Epithelial cell of esophagus (primary cell): ENCODE results near the gene TPI1.
"Not testable (repeated sequence)": the region's sequence is repeated elsewhere in the genome, so short reads cannot be mapped to it uniquely, and the experiment has no call there.

ENCODE experiments used
- DNase-seq: peaks from one replicate; pipeline ENCODE4 v3.0.0; 2010; ENCODE audit warnings: low read depth
- H3K4me3 ChIP-seq: 2 replicates; pipeline ENCODE4 v1.5.1; 2011; ENCODE audit warnings: mild to moderate bottlenecking, low read length, control low read depth
- TF ChIP-seq, protein P1 (sequence below): IDR thresholded peaks from 2 replicates; pipeline ENCODE4 v1.5.1; 2011; ENCODE audit warnings: low read depth, mild to moderate bottlenecking, low read length, control low read depth, inconsistent platforms; ENCODE audit not compliant: insufficient read depth; ENCODE audit errors: missing control alignments

Gene TPI1

DNA sequence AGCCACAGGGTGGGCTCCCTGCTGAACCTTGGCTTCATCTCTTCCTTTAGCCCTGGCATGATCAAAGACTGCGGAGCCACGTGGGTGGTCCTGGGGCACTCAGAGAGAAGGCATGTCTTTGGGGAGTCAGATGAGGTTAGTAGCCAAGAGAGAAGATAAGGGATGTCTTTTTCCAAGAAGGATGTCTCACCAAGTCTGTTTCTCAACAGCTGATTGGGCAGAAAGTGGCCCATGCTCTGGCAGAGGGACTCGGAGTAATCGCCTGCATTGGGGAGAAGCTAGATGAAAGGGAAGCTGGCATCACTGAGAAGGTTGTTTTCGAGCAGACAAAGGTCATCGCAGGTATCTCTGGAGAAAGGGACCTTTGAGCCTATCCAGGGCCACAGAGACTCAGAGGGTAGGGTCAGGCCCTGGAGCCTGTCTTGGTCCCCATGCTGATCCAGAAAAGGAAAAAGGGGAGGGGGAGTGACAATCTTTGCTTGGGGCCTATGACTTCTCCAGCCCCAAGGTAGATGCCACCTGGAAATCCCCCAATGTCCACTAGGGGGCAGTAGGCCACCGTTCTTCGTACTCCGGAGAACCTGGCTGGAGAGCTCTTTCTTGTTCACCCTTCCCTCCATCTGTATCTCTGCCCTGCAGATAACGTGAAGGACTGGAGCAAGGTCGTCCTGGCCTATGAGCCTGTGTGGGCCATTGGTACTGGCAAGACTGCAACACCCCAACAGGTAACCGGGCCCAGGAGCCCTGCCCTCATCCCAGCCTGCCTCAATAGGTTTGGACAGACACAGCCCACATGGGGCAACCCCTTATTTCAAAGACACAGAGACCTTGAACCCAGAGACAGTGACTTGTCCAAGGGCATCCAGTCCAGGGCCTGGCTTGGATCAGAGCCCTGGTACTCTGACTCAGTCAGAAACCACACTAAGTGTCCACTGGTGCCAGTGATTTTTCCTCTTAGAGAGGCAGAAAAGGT lies 2.0 kb downstream of the TPI1 start:
- peak; percentile 80 for DNase-seq
- TF ChIP-seq, protein P1, sequence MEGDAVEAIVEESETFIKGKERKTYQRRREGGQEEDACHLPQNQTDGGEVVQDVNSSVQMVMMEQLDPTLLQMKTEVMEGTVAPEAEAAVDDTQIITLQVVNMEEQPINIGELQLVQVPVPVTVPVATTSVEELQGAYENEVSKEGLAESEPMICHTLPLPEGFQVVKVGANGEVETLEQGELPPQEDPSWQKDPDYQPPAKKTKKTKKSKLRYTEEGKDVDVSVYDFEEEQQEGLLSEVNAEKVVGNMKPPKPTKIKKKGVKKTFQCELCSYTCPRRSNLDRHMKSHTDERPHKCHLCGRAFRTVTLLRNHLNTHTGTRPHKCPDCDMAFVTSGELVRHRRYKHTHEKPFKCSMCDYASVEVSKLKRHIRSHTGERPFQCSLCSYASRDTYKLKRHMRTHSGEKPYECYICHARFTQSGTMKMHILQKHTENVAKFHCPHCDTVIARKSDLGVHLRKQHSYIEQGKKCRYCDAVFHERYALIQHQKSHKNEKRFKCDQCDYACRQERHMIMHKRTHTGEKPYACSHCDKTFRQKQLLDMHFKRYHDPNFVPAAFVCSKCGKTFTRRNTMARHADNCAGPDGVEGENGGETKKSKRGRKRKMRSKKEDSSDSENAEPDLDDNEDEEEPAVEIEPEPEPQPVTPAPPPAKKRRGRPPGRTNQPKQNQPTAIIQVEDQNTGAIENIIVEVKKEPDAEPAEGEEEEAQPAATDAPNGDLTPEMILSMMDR, result peak; percentile 87
- H3K4me3 ChIP-seq, result peak overlapping the region; percentile 88

DNA sequence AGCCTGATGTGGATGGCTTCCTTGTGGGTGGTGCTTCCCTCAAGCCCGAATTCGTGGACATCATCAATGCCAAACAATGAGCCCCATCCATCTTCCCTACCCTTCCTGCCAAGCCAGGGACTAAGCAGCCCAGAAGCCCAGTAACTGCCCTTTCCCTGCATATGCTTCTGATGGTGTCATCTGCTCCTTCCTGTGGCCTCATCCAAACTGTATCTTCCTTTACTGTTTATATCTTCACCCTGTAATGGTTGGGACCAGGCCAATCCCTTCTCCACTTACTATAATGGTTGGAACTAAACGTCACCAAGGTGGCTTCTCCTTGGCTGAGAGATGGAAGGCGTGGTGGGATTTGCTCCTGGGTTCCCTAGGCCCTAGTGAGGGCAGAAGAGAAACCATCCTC lies 3.0 kb downstream of the TPI1 start:
- not testable (repeated sequence) for H3K4me3 ChIP-seq, DNase-seq

DNA sequence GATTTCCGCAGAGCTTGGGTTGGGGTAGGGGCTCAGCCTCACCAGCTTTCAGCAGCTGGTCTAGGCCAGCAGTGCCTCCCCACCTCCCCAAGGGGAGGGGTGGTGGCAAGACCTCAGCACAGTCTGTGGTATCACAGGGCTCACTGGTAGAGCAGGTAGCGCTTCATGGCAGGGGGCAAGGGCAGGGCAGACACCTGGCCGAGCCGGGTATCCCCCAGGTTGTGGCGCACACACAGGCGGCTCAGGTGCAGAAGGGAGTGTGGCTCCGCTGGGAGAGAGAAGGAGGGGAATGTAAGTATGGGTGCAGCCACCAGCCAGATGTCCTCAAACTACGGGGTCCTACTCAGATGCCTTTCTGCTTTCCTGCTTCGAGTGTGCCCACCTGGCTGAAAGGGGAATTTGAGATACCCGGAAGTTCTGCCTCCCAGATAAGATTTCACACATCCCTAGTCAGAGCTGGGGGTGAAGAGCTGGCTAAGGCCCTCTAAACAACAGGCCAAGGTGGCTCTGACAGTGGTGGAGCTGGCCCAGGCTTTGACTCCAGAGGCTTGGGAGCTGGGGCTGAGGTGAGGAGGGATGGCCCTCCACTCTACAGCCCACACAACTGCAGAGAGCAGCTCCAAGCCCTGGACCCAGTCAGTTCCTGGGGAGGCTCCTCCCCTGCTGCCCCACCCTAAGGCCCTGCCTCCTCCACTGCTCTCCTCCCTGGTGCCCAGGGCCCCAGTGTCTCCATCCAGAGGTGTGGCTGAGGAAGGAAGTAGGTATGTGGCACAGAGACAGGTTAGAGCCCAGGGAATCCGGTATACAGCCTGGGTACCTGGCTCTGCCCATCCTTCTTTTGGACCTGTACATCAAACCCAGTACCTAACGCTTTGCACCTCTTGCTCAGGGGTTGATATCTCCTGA lies 4.0 kb downstream of the TPI1 start:
- H3K4me3 ChIP-seq, result peak overlapping the region; percentile 83
- TF ChIP-seq, protein P1, result no peak
- DNase-seq, result peak; percentile 87

DNA sequence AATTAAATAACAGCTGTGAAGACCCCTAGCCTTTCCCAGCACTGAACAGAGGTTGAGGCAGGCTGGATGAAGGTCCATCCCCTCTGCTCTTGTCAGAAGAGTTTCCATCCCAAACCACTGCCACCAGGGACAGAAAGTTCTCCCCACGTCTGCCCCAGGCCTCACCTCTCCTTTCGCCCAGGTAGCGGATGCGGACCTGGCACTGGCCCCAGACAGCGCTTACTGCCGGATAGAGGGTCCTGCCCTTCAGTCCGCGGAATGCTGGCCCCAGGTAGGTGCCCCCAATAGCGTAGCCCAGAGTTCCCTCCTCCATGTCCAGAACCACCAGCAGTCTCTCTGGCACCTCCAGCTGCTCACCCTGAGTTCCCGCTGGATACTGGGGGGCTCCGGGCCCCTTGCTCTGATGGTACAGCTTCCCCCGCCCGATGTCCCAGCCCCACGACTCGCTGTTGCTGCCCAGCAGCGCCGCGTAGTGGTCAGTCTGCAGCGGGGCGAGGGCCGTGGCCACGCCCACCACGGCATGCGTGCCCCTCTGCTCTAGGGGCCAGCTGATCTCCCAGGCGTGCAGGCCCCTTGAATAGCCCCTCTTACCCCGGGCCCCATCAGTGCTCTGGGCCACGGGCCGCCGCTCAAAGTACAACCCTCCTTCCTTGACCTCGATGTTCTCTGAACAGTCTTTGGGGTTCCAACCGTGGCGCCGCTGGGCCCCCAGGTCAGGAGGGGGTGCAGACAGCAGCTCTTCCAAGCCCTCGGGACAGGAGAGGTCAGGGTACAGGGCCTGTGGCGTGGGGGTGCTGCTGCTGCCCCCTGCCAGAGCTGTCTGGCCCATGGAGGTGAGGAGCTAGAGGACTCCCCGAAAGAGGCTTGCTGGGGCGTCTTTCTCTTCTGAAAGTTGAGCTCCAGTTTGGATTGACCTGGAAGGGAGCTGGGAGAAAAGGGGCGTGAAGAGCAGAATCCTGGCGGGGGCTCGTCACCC lies 5.0 kb downstream of the TPI1 start:
- peak overlapping the region; percentile 83 for H3K4me3 ChIP-seq
- DNase-seq, result peak; percentile 76
- TF ChIP-seq, protein P1, result peak; percentile 89

DNA sequence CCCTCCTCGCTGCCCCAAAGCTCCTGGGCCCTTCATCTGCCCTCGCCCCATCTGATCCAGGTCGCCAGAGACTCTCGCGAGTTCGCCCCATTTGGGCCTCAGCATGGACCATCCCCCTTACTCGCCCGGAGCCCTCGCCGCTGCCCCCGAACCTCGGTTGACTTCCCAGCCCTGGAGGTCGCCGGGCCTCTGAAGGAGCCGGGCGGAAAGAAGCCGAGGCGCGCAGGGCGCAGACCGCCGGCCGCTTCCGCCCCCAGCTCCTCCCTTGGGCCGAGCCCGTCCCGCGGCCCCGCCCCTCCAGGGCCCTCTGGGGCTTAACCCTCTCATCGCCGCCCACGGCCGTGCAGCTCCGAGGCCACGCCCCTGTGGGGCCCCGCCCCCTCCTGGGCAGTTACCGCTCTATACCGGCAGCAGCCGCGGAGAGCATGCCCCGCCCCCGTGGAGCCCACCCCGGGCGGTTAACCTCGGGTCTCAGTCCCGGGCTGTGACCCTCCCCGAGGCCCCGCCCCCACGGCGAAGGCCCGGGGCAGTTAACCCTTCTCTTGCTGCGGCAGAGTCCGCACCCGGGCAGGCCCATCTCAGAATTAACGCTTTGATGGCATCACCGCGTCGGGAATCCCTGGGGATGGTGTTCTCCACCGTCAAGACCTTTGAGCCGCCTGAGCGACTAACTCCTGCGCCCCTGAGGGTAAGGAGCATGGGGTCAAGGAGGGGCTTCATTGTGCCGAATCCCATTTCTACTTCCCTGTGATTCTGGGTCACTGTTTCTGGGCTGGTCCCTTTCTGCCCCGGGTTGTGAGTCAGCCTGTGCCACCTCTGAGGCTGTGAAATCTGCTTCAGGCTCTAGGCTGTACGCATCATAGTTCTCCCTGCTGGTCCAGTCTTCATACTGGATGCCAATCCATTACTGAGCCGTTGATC lies 6.0 kb downstream of the TPI1 start, which contains the start of gene SPSB2:
Gene SPSB2 (minus strand): TSS at position 210 of the 921 bp plus-strand sequence. CDS start 402 bp downstream, outside the sequence.
- TF ChIP-seq, protein P1, result no peak
- peak within 1 kb of the TSS; percentile 83 for H3K4me3 ChIP-seq
- DNase-seq, result peak; percentile 95

DNA sequence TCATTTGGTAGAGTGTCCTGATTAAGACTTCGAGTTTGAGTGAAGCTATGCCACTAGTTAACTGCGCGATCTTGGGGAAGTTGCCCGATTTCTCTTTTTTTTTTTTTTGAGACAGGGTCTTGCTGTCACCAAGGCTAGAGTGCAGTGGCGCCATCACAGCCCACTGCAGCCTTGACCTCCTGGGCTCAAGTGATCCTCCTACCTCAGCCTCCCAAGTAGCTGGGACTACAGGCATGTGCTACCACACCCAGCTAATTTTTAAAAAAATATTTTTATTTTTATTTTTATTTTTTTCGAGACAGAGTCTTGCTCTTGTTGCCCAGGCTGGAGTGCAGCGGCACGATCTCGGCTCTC lies 6.7 kb downstream of the TPI1 start:
- peak overlapping the region; percentile 83 for H3K4me3 ChIP-seq
- not testable (repeated sequence) for DNase-seq

DNA sequence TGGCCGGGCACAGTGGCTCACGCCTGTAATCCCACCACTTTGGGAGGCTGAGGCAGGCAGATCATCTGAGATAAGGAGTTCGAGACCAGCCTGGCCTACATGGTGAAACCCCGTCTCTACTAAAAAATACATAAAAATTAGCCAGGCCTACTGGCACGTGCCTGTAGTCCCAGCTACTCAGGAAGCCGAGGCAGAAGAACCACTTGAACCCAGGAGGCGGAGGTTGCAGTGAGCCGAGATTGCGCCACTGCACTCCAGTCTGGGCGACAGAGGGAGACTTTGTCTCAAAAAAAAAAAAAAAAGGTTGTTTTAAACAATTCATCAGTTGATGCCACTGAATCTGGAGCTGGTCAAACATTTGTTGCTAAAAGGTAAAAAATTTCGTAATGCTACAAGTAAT lies 12.5 kb downstream of the TPI1 start:
- DNase-seq, H3K4me3 ChIP-seq: not testable (repeated sequence)
